Neural progenitor cell (in vitro differentiated cells): Measurements from ENCODE around the gene CHMP1A.

Source experiments
- CTCF ChIP-seq: fragments of 200-600 bp; sonication (generic); IDR thresholded peaks from 2 replicates; pipeline ENCODE4 v1.5.1; 2017; ENCODE audit warnings: antibody characterized with exemption, mild to moderate bottlenecking
- EZH2 ChIP-seq: fragments of 200-600 bp; sonication (generic); IDR thresholded peaks from 2 replicates; pipeline ENCODE4 v1.6.1; 2017; ENCODE audit warnings: antibody characterized with exemption, mild to moderate bottlenecking, moderate library complexity

DNA sequence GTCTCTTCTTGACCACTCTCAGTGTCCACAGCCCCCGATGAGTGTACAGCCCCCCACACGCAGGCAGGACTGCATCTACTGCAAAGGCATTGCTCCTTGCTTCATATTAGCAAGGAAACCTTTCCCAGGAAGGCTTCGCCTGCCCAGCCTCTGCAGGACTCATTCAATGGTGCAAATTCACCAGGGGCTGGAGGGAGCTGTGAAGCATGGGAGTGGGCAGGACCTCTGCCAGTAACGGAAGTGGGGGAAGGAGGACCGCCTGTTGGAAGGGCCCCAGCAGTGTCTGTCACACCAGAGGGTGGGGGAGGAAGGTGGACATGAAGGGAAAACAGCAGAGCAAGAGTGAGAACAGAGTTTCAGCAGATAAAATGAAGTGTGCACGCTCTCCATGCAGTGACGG is 2.6 kb upstream of the CHMP1A start:
- TF ChIP-seq EZH2, result no peak
- no peak for TF ChIP-seq CTCF
